Naive thymus-derived CD4-positive, alpha-beta T cell (primary cell): ENCODE data around the gene POLE4. TPM values are rescaled to one million over a fixed set of nuclear protein-coding genes. Genes with fewer than 3 reads are reported as not detected.

ENCODE experiments used
- ATAC-seq: fragments of 150-1000 bp; cut with Tn5 transposase; 2 replicates; pipeline ENCODE4 v1.10.0; 2021; ENCODE audit warnings: mild to moderate bottlenecking, moderate library complexity
- CTCF ChIA-PET: fragments of 350-600 bp; sonication (Branson Sonifier 250); formaldehyde crosslinking; loops from one replicate; lab custom pipeline; 2021; ENCODE audit warnings: antibody characterized with exemption; lab: Charles Lee
- POLR2A ChIA-PET: fragments of 350-600 bp; sonication (Branson Sonifier 250); formaldehyde crosslinking; loops from one replicate; lab custom pipeline; 2021; ENCODE audit warnings: antibody characterized with exemption, inconsistent platforms; lab: Charles Lee
- DNase-seq, 9 donors: peaks; one replicate each; pipeline versions ENCODE4 v3.0.0 to v3.0.0-alpha.2; 2020 to 2022; ENCODE audit warnings: mixed read lengths in 1 of 9
- H3K27ac ChIP-seq: one replicate; pipeline ENCODE4 v1.7.0; 2013; ENCODE audit warnings: mild to moderate bottlenecking, low read depth, low read length, moderate library complexity
- H3K27me3 ChIP-seq, 2 donors: one replicate each; pipeline ENCODE4 v1.7.0; 2013; ENCODE audit warnings: low read length in 2 of 2, mild to moderate bottlenecking in 2 of 2, moderate library complexity in 2 of 2; ENCODE audit not compliant: control insufficient read depth in 2 of 2, insufficient read depth in 2 of 2
- H3K36me3 ChIP-seq, 3 experiments: 1 replicate in 2 of 3; 2 replicates in 1 of 3; pipeline ENCODE4 v1.7.0; 2013; ENCODE audit warnings: low read length in 3 of 3, mild to moderate bottlenecking in 3 of 3, moderate library complexity in 1 of 3; ENCODE audit not compliant: insufficient read depth in 3 of 3, control insufficient read depth in 2 of 3
- H3K4me1 ChIP-seq, 2 donors: one replicate each; pipeline ENCODE4 v1.7.0; 2013; ENCODE audit warnings: low read length in 2 of 2, mild to moderate bottlenecking in 2 of 2, moderate library complexity in 1 of 2; ENCODE audit not compliant: control insufficient read depth in 2 of 2, insufficient read depth in 2 of 2
- H3K4me3 ChIP-seq: 2 replicates; pipeline ENCODE4 v1.7.0; 2013; ENCODE audit warnings: mild to moderate bottlenecking, low read length
- H3K9me3 ChIP-seq, 3 experiments: 1 replicate in 2 of 3; 2 replicates in 1 of 3; pipeline ENCODE4 v1.7.0; 2013; ENCODE audit warnings: low read length in 3 of 3; ENCODE audit not compliant: control insufficient read depth in 2 of 3
- H3K27ac Mint-ChIP-seq, 9 donors: one replicate each; pipeline ENCODE4 v1.8.0; 2020 to 2022; ENCODE audit warnings: mixed read lengths in 9 of 9, mild to moderate bottlenecking in 8 of 9, moderate library complexity in 5 of 9, inconsistent platforms in 2 of 9
- H3K27me3 Mint-ChIP-seq, 5 donors: one replicate each; pipeline ENCODE4 v1.8.0; 2021 to 2022; ENCODE audit warnings: mixed read lengths in 5 of 5, mild to moderate bottlenecking in 1 of 5
- H3K36me3 Mint-ChIP-seq, 5 donors: one replicate each; pipeline ENCODE4 v1.8.0; 2020 to 2022; ENCODE audit warnings: mixed read lengths in 5 of 5, mild to moderate bottlenecking in 3 of 5, inconsistent platforms in 1 of 5
- H3K4me1 Mint-ChIP-seq, 7 donors: one replicate each; pipeline ENCODE4 v1.8.0; 2020 to 2022; ENCODE audit warnings: mixed read lengths in 7 of 7, mild to moderate bottlenecking in 3 of 7, inconsistent platforms in 1 of 7
- H3K4me3 Mint-ChIP-seq, 10 donors: one replicate each; pipeline ENCODE4 v1.8.0; 2020 to 2022; ENCODE audit warnings: mild to moderate bottlenecking in 10 of 10, mixed read lengths in 10 of 10, moderate library complexity in 6 of 10, inconsistent platforms in 2 of 10
- H3K9me3 Mint-ChIP-seq, 11 donors: one replicate each; pipeline ENCODE4 v1.8.0; 2020 to 2022; ENCODE audit warnings: mixed read lengths in 11 of 11, mild to moderate bottlenecking in 4 of 11, inconsistent platforms in 1 of 11, moderate library complexity in 1 of 11
- intact Hi-C, 2 donors: fragments of 100-400 bp; cut with micrococcal nuclease; formaldehyde crosslinking; loops; one replicate each; pipeline ENCODE4 v1.15.1; 2023
- polyA plus RNA-seq, 2 donors: library from polyadenylated mRNA; unstranded; fragments of 300-500 nt; fragmentation: Illumina TruSeq; gene quantifications; one replicate each; pipeline ENCODE4 v1.2.3, GENCODE V29; 2021
- total RNA-seq, 6 experiments: library from RNA in 5 of 6; stranded (reverse) in 5 of 6; gene quantifications; 1 replicate in 5 of 6; 2 replicates in 1 of 6; pipeline ENCODE4 v1.2.3 and lab custom pipeline; 2021 to 2026

Gene POLE4
- total and polyA plus RNA-seq, 7 experiments from 2014 or later, result 37.8 to 153 (median 44.5) TPM

DNA sequence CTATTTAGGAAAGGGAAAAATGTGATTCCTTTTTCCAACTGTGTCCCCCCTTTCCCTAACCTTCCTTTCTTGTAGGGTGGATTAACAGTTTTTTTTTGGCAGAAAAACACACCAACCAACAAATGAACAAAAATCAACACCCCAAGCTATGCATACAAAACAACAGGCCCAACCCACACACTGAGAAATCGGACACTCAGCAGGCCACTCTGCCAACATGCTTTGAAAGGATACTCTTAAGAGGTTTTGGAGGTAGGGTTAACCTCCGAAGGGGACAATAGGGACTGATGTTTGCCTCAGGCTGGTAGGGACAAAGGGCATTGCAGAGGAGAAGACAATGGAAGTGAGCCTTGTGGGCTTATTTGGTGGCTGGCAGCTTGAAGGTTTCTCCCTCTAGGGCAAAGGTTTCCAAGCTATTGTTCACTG lies 33.1 kb upstream of the POLE4 start:
- Mint-ChIP-seq H3K4me1 (peaks cover 0 to 6% (median 2%) of the 10 kb centered on the region in 7 donors), H3K4me3 (no peak overlapping the region), H3K27me3 (peaks cover 0 to 12% (median 0%) of the 10 kb centered on the region in 5 donors), H3K36me3 (peaks cover 1 to 14% (median 8%) of the 10 kb centered on the region in 5 donors), H3K9me3 (peaks cover 0 to 7% (median 0%) of the 10 kb centered on the region in 11 donors), H3K27ac (no peak overlapping the region)
- ChIA-PET CTCF (interaction anchor here (0.7 kb wide), 1 partner anchor 683 kb away, joined by 3 read pairs; no protein-coding TSS in a partner anchor), POLR2A (no interaction called here)
- Histone ChIP-seq H3K4me1 (no peaks in the 10 kb centered on the region), H3K27ac (no peak overlapping the region), H3K36me3 (no peaks in the 10 kb centered on the region), H3K9me3 (no peaks in the 10 kb centered on the region), H3K27me3 (no peaks in the 10 kb centered on the region), H3K4me3 (no peak overlapping the region)
- ATAC-seq (no peak), DNase-seq (no peak)
- intact Hi-C loops, result no loop called here

GRCh38 chr2:74927621-74928020 lies 30.8 kb upstream of the POLE4 start:
- H3K9me3 Mint-ChIP-seq, result peaks cover 0 to 10% (median 0%) of the 10 kb centered on the region in 11 donors
- intact Hi-C loops, result no loop called here
- Histone ChIP-seq H3K4me1 (no peaks in the 10 kb centered on the region), H3K27me3 (no peaks in the 10 kb centered on the region), H3K27ac (no peak overlapping the region), H3K36me3 (no peaks in the 10 kb centered on the region), H3K9me3 (no peaks in the 10 kb centered on the region), H3K4me3 (no peak overlapping the region)
- H3K27ac Mint-ChIP-seq, result peak overlapping the region in 1 of 9 donors; percentile 28
- CTCF ChIA-PET, result no interaction called here
- peaks cover 0 to 6% (median 0%) of the 10 kb centered on the region in 5 donors for H3K27me3 Mint-ChIP-seq
- H3K36me3 Mint-ChIP-seq, result peaks cover 3 to 28% (median 18%) of the 10 kb centered on the region in 5 donors
- DNase-seq (no peak), ATAC-seq (no peak)
- H3K4me3 Mint-ChIP-seq, result no peak overlapping the region
- POLR2A ChIA-PET, result no interaction called here
- H3K4me1 Mint-ChIP-seq, result peaks cover 0 to 6% (median 4%) of the 10 kb centered on the region in 7 donors

GRCh38 chr2:74930811-74931486 lies 27.5 kb upstream of the POLE4 start:
- H3K9me3 ChIP-seq, result no peaks in the 10 kb centered on the region
- Mint-ChIP-seq H3K27ac (no peak overlapping the region), H3K4me1 (peaks cover 0 to 6% (median 0%) of the 10 kb centered on the region in 7 donors), H3K9me3 (peaks cover 0 to 10% (median 0%) of the 10 kb centered on the region in 11 donors), H3K27me3 (peaks cover 0 to 6% (median 0%) of the 10 kb centered on the region in 5 donors), H3K36me3 (peaks cover 3 to 44% (median 18%) of the 10 kb centered on the region in 5 donors), H3K4me3 (no peak overlapping the region)
- H3K4me3 ChIP-seq, result no peak overlapping the region
- no peak for DNase-seq
- no peaks in the 10 kb centered on the region for H3K27me3 ChIP-seq
- ATAC-seq, result no peak
- H3K27ac ChIP-seq, result no peak overlapping the region
- no peaks in the 10 kb centered on the region for H3K36me3 ChIP-seq
- POLR2A ChIA-PET, result no interaction called here
- H3K4me1 ChIP-seq, result no peaks in the 10 kb centered on the region
- CTCF ChIA-PET, result no interaction called here
- intact Hi-C loops, result no loop called here

GRCh38 chr2:74931940-74932339 lies 26.5 kb upstream of the POLE4 start:
- ChIA-PET POLR2A (interaction anchor here (0.7 kb wide), 1 partner anchor 22 kb away, joined by 3 read pairs; no protein-coding TSS in a partner anchor), CTCF (no interaction called here)
- H3K27ac ChIP-seq, result no peak overlapping the region
- Mint-ChIP-seq H3K36me3 (peaks cover 3 to 45% (median 18%) of the 10 kb centered on the region in 5 donors), H3K27me3 (peaks cover 0 to 9% (median 2%) of the 10 kb centered on the region in 5 donors), H3K27ac (peak overlapping the region in 1 of 9 donors; percentile 4), H3K9me3 (peaks cover 0 to 10% (median 0%) of the 10 kb centered on the region in 11 donors), H3K4me1 (peaks cover 0 to 7% (median 0%) of the 10 kb centered on the region in 7 donors), H3K4me3 (no peak overlapping the region)
- H3K27me3 ChIP-seq, result no peaks in the 10 kb centered on the region
- H3K36me3 ChIP-seq, result no peaks in the 10 kb centered on the region
- no peak overlapping the region for H3K4me3 ChIP-seq
- DNase-seq, result no peak
- no peak for ATAC-seq
- no peaks in the 10 kb centered on the region for H3K9me3 ChIP-seq
- no peaks in the 10 kb centered on the region for H3K4me1 ChIP-seq
- intact Hi-C loops, result no loop called here

GRCh38 chr2:74935975-74936391 lies 22.5 kb upstream of the POLE4 start:
- Mint-ChIP-seq H3K9me3 (peaks cover 0 to 4% (median 0%) of the 10 kb centered on the region in 11 donors), H3K4me1 (peaks cover 0 to 8% (median 0%) of the 10 kb centered on the region in 7 donors), H3K36me3 (peaks cover 0 to 36% (median 9%) of the 10 kb centered on the region in 5 donors), H3K27me3 (peaks cover 0 to 14% (median 5%) of the 10 kb centered on the region in 5 donors), H3K4me3 (no peak overlapping the region), H3K27ac (no peak overlapping the region)
- no peaks in the 10 kb centered on the region for H3K36me3 ChIP-seq
- intact Hi-C loops, result no loop called here
- no peak overlapping the region for H3K4me3 ChIP-seq
- H3K27me3 ChIP-seq, result no peaks in the 10 kb centered on the region
- no peak overlapping the region for H3K27ac ChIP-seq
- POLR2A ChIA-PET, result no interaction called here
- no peaks in the 10 kb centered on the region for H3K9me3 ChIP-seq
- CTCF ChIA-PET, result no interaction called here
- DNase-seq, result no peak
- no peaks in the 10 kb centered on the region for H3K4me1 ChIP-seq
- no peak for ATAC-seq

GRCh38 chr2:74937221-74937880 lies 21.1 kb upstream of the POLE4 start:
- no peak overlapping the region for H3K4me3 Mint-ChIP-seq
- H3K27ac ChIP-seq, result no peak overlapping the region
- H3K27me3 Mint-ChIP-seq, result peaks cover 0 to 14% (median 5%) of the 10 kb centered on the region in 5 donors
- peaks cover 0 to 8% (median 0%) of the 10 kb centered on the region in 7 donors for H3K4me1 Mint-ChIP-seq
- H3K36me3 ChIP-seq, result no peaks in the 10 kb centered on the region
- H3K27ac Mint-ChIP-seq, result no peak overlapping the region
- H3K27me3 ChIP-seq, result no peaks in the 10 kb centered on the region
- ChIA-PET CTCF (no interaction called here), POLR2A (no interaction called here)
- H3K9me3 Mint-ChIP-seq, result peaks cover 0 to 4% (median 0%) of the 10 kb centered on the region in 11 donors
- H3K36me3 Mint-ChIP-seq, result peaks cover 0 to 28% (median 9%) of the 10 kb centered on the region in 5 donors
- H3K9me3 ChIP-seq, result no peaks in the 10 kb centered on the region
- ATAC-seq (no peak), DNase-seq (no peak)
- intact Hi-C loops, result no loop called here
- H3K4me3 ChIP-seq, result no peak overlapping the region
- H3K4me1 ChIP-seq, result no peaks in the 10 kb centered on the region
